ENCODE measurements around the gene MASP2.

DNA sequence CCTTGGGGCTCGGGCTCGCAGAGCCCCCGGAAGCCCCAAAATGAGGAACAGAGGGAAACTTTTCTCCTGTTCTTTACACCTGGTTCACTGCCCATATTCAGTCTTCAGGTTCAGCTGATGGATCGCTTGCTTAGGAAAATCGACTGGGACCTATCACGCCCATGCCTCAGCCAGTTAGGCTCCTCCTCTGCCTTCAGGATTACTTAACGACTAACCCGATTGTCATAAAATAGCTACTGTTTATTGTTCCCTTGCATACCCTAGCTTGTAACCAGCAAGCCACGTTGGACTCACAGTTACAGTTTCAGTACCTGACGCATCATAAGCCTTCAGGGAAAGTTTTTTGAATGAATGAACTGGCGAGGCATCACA is 33.9 kb downstream of the MASP2 start:
- TF ChIP-seq POLR2AphosphoS5 (IDR thresholded peaks at IDR 0.05; ENCODE audit: low read depth, low read length), result no peak
- no peak; the same call in none of the 2 replicates for TF ChIP-seq POLR2A (IDR thresholded peaks at IDR 0.05; ENCODE audit: low read depth, low read length)
- no peak for TF ChIP-seq TAF1 (IDR thresholded peaks at IDR 0.05; ENCODE audit: low read depth, low read length)
- no peak for TF ChIP-seq SPI1 (IDR thresholded peaks at IDR 0.05; ENCODE audit: low read depth, low read length)
- TF ChIP-seq POU2F2 (IDR thresholded peaks at IDR 0.05; ENCODE audit: low read depth, low read length), result no peak

All from GM12891 (cell line).